GM12872 (cell line): ENCODE measurements around the gene PRMT3.

ENCODE experiments used
- CTCF ChIP-seq: IDR thresholded peaks from 3 replicates; pipeline ENCODE4 v1.5.1; 2011; ENCODE audit warnings: low read depth, mild to moderate bottlenecking, low read length, moderate library complexity; ENCODE audit not compliant: insufficient read depth

Gene PRMT3

GRCh38 chr11:20387261-20388095 lies at the start of gene PRMT3:
Gene PRMT3, plus strand, starts transcription at chr11:20387716. Its CDS starts 31 bp downstream, at chr11:20387747.
- no peak for TF ChIP-seq CTCF

GRCh38 chr11:20342347-20343141 lies 45.0 kb upstream of the PRMT3 start:
- TF ChIP-seq CTCF = no peak

- TF ChIP-seq CTCF = no peak
Observed at GRCh38 chr11:20351136-20351535, 36.4 kb upstream of the PRMT3 start.

GRCh38 chr11:20351751-20352262 lies 35.7 kb upstream of the PRMT3 start:
- TF ChIP-seq CTCF = no peak

- TF ChIP-seq CTCF = peak; percentile 84
Observed at GRCh38 chr11:20353829-20354434, 33.6 kb upstream of the PRMT3 start.

GRCh38 chr11:20355221-20356219 lies 32.0 kb upstream of the PRMT3 start:
- peak; percentile 73 for TF ChIP-seq CTCF
